ENCODE measurements around the gene UQCC3. TPM values are rescaled to one million over a fixed set of nuclear protein-coding genes. Genes with fewer than 3 reads are reported as not detected.

The UQCC3 gene
- total RNA-seq, 4 donors from 2014 or later = 5.7 to 10.6 (median 8.1) TPM

- DNase-seq = peak; percentile 94 to 95
- Histone ChIP-seq H3K36me3 (no peaks in the 10 kb centered on the region), H3K9me3 (no peaks in the 10 kb centered on the region), H3K27ac (peak within 1 kb of the TSS; percentile 63 to 79 (median 77)), H3K4me3 (replicated peaks in 1 of 3) (peak within 1 kb of the TSS; percentile 63 to 93 (median 82)), H3K4me1 (peaks cover 10 to 16% of the 10 kb centered on the region in 2 donors), H3K27me3 (no peaks in the 10 kb centered on the region)
- TF ChIP-seq POLR2A (IDR thresholded peaks at IDR 0.05) (peak; percentile 89 to 99), CTCF (IDR thresholded peaks at IDR 0.05) (no peak)
- 0 to 2% methylated on average over 5 to 10 of the region's 47 CpGs for WGBS, 2 donors
- intact Hi-C loops (cut with DNase I) = no loop called here
Observed at GRCh38 chr11:62665075-62665598, 6.3 kb upstream of the UQCC3 start, which contains the start of the genes C11orf98 and CSKMT. Gene C11orf98, minus strand, starts transcription at chr11:62665210. Its CDS starts 41 bp downstream, at chr11:62665169. Gene CSKMT, plus strand, starts transcription at chr11:62665312. Its CDS starts 568 bp downstream, at chr11:62665880.

- no peaks in the 10 kb centered on the region for H3K9me3 ChIP-seq
- intact Hi-C loops (cut with DNase I) = no loop called here
- H3K27me3 ChIP-seq = no peaks in the 10 kb centered on the region
- H3K27ac ChIP-seq = peak overlapping the region; percentile 56 to 79 (median 77)
- H3K36me3 ChIP-seq = no peaks in the 10 kb centered on the region
- DNase-seq = peak; percentile 67
- peak overlapping the region; percentile 61 to 93 (median 63) for H3K4me3 ChIP-seq (replicated peaks in 1 of 3)
- 3 to 4% methylated on average over 31 to 36 of the region's 39 CpGs for WGBS, 2 donors
- H3K4me1 ChIP-seq = peaks cover 13 to 20% of the 10 kb centered on the region in 2 donors
- no peak for TF ChIP-seq CTCF (IDR thresholded peaks at IDR 0.05)
- no peak for TF ChIP-seq POLR2A (IDR thresholded peaks at IDR 0.05)
Observed at GRCh38 chr11:62665599-62666258, 5.7 kb upstream of the UQCC3 start.

DNA sequence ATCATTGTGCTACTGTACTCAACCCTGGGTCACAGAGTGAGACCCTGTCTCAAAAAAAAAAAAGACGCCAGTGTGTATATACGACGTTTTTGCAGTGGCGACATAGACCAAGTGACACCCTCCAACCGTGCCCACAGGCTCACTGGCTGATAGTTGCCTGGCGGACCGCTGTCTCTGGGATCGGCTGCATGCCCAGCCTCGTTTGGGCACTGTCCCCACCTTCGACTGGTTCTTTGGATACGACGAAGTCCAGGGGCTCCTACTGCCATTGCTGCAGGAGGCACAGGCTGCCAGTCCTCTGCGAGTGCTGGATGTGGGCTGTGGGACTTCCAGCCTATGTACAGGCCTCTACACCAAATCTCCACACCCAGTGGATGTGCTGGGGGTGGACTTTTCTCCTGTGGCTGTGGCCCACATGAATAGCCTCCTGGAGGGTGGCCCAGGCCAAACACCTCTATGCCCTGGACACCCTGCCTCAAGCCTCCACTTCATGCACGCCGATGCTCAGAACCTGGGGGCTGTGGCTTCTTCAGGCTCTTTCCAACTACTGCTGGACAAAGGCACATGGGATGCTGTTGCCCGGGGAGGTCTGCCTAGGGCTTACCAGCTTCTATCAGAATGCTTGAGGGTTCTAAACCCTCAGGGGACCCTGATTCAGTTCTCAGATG lies 5.1 kb upstream of the UQCC3 start:
- TF ChIP-seq POLR2A (IDR thresholded peaks at IDR 0.05) (no peak), CTCF (IDR thresholded peaks at IDR 0.05) (no peak)
- Histone ChIP-seq H3K27ac (peak overlapping the region; percentile 56 to 79 (median 77)), H3K4me1 (peaks cover 15 to 23% of the 10 kb centered on the region in 2 donors), H3K4me3 (replicated peaks in 1 of 3) (peak overlapping the region; percentile 61 to 93 (median 63)), H3K27me3 (no peaks in the 10 kb centered on the region), H3K36me3 (no peaks in the 10 kb centered on the region), H3K9me3 (no peaks in the 10 kb centered on the region)
- 47 to 56% methylated on average over 12 to 15 of the region's 16 CpGs for WGBS, 2 donors
- no peak for DNase-seq
- intact Hi-C loops (cut with DNase I) = no loop called here

- Histone ChIP-seq H3K27ac (no peak overlapping the region), H3K4me3 (replicated peaks in 1 of 3) (no peak overlapping the region)
- WGBS, 2 donors = 84 to 89% methylated on average over 2 of the region's 2 CpGs
Observed at GRCh38 chr11:62667460-62667859, 4.0 kb upstream of the UQCC3 start.

More at GRCh38 chr11:62667460-62667859, 4.0 kb upstream of the UQCC3 start:
- DNase-seq = no peak
- peaks cover 17 to 27% of the 10 kb centered on the region in 2 donors for H3K4me1 ChIP-seq
- no peaks in the 10 kb centered on the region for H3K36me3 ChIP-seq
- no peaks in the 10 kb centered on the region for H3K9me3 ChIP-seq
- TF ChIP-seq CTCF (IDR thresholded peaks at IDR 0.05) = no peak
- no peak for TF ChIP-seq POLR2A (IDR thresholded peaks at IDR 0.05)
- intact Hi-C loops (cut with DNase I) = no loop called here
- H3K27me3 ChIP-seq = no peaks in the 10 kb centered on the region
